Neural cell (in vitro differentiated cells): ENCODE results near the gene EXOC6B. TPM values are rescaled to one million over a fixed set of nuclear protein-coding genes. Genes with fewer than 3 reads are reported as not detected.

Experiments used
- H2AFZ ChIP-seq: fragments of 200-600, 300-800 bp; sonication (generic), shearing (Covaris generic); 2 replicates; pipeline ENCODE4 v1.6.0; 2014; ENCODE audit warnings: low read depth, mild to moderate bottlenecking, antibody characterized with exemption, low read length, moderate library complexity
- H3F3A ChIP-seq: fragments of 200-600 bp; shearing (Covaris generic); 2 replicates; pipeline ENCODE4 v1.6.1; 2016; ENCODE audit warnings: mild to moderate bottlenecking, moderate library complexity, mixed read lengths, antibody characterized with exemption, low read length; ENCODE audit not compliant: insufficient read depth, poor library complexity, severe bottlenecking
- H3K27ac ChIP-seq: fragments of 200-600, 300-800 bp; sonication (generic), shearing (Covaris generic); 2 replicates; pipeline ENCODE4 v1.5.1; 2014; ENCODE audit warnings: mild to moderate bottlenecking, low read length, moderate library complexity
- H3K27me3 ChIP-seq: fragments of 300-800, 200-600 bp; sonication (generic), shearing (Covaris generic); 2 replicates; pipeline ENCODE4 v1.6.0; 2014; ENCODE audit warnings: mild to moderate bottlenecking, low read depth, low read length, moderate library complexity; ENCODE audit not compliant: insufficient read depth
- H3K36me3 ChIP-seq: fragments of 300-800, 200-600 bp; sonication (generic), shearing (Covaris generic); 2 replicates; pipeline ENCODE4 v1.5.1; 2014; ENCODE audit warnings: mild to moderate bottlenecking, antibody characterized with exemption, low read length, moderate library complexity; ENCODE audit not compliant: insufficient read depth
- H3K4me2 ChIP-seq: fragments of 300-800, 200-600 bp; sonication (generic), shearing (Covaris generic); 2 replicates; pipeline ENCODE4 v1.6.0; 2014; ENCODE audit warnings: mild to moderate bottlenecking, low read length
- H3K4me3 ChIP-seq: fragments of 300-800, 200-600 bp; sonication (generic), shearing (Covaris generic); 2 replicates; pipeline ENCODE4 v1.5.1; 2014; ENCODE audit warnings: mild to moderate bottlenecking, low read length, moderate library complexity
- H3K79me2 ChIP-seq: fragments of 200-600 bp; shearing (Covaris generic); replicated peaks from 2 replicates; pipeline ENCODE4 v1.6.0; 2014; ENCODE audit warnings: mild to moderate bottlenecking, low read length, moderate library complexity; ENCODE audit not compliant: insufficient read depth
- H3K9ac ChIP-seq: fragments of 300-800, 200-600 bp; sonication (generic), shearing (Covaris generic); 2 replicates; pipeline ENCODE4 v1.6.1; 2016; ENCODE audit warnings: mild to moderate bottlenecking, low read length, mixed read lengths
- H3K9me2 ChIP-seq: fragments of 200-600 bp; shearing (Covaris generic); 2 replicates; pipeline ENCODE4 v1.6.1; 2016; ENCODE audit warnings: mild to moderate bottlenecking, low read length, mixed read lengths; ENCODE audit not compliant: insufficient read depth
- H3K9me3 ChIP-seq: fragments of 200-600, 300-800 bp; sonication (generic), shearing (Covaris generic); 2 replicates; pipeline ENCODE4 v1.6.1; 2016; ENCODE audit warnings: mild to moderate bottlenecking, mixed run types, low read length, moderate library complexity, mixed read lengths
- H4K20me1 ChIP-seq: fragments of 200-600 bp; shearing (Covaris generic); 2 replicates; pipeline ENCODE4 v1.6.1; 2016; ENCODE audit warnings: mild to moderate bottlenecking, mixed run types; ENCODE audit not compliant: insufficient read depth
- CTCF ChIP-seq: fragments of 450-650 bp; IDR thresholded peaks from 2 replicates; pipeline ENCODE4 v1.5.1; 2014; ENCODE audit warnings: antibody characterized with exemption, mild to moderate bottlenecking, moderate library complexity; ENCODE audit not compliant: poor library complexity, severe bottlenecking
- EP300 ChIP-seq: fragments of 450-650 bp; conservative IDR thresholded peaks from 2 replicates; pipeline ENCODE4 v1.6.1; 2014; ENCODE audit warnings: antibody characterized with exemption, mild to moderate bottlenecking, moderate library complexity; ENCODE audit not compliant: poor library complexity, severe bottlenecking
- EZH2 ChIP-seq: fragments of 200-600, 300-800 bp; shearing (Covaris generic), sonication (generic); IDR thresholded peaks from 2 replicates; pipeline ENCODE4 v1.6.1; 2014; ENCODE audit warnings: antibody characterized with exemption, low read length, borderline replicate concordance, mild to moderate bottlenecking; ENCODE audit not compliant: insufficient read depth, poor library complexity, severe bottlenecking
- MXI1 ChIP-seq: fragments of 450-650 bp; conservative IDR thresholded peaks from 2 replicates; pipeline ENCODE4 v1.6.1; 2014; ENCODE audit warnings: antibody characterized with exemption, mild to moderate bottlenecking; ENCODE audit not compliant: poor library complexity, severe bottlenecking
- POLR2AphosphoS5 ChIP-seq: IDR thresholded peaks from 2 replicates; pipeline ENCODE4 v1.6.1; 2012
- RAD21 ChIP-seq: fragments of 450-650 bp; conservative IDR thresholded peaks from 2 replicates; pipeline ENCODE4 v1.6.1; 2014; ENCODE audit warnings: antibody characterized with exemption, mild to moderate bottlenecking, moderate library complexity
- REST ChIP-seq: IDR thresholded peaks from 2 replicates; pipeline ENCODE4 v1.6.1; 2012; ENCODE audit warnings: borderline replicate concordance
- SMC3 ChIP-seq: fragments of 450-650 bp; conservative IDR thresholded peaks from 2 replicates; pipeline ENCODE4 v1.6.1; 2014; ENCODE audit warnings: antibody characterized with exemption, mild to moderate bottlenecking, moderate library complexity; ENCODE audit not compliant: poor library complexity
- TAF1 ChIP-seq: IDR thresholded peaks from 2 replicates; pipeline ENCODE4 v1.6.1; 2012; ENCODE audit warnings: low read depth
- polyA plus RNA-seq: library from polyadenylated mRNA; depleted of rRNA; stranded (reverse); fragments of >200 nt; gene quantifications from 2 replicates; pipeline ENCODE4 v1.2.3, GENCODE V29; 2014

Gene EXOC6B
- polyA plus RNA-seq, 1 donor from 2014 or later = 23.4 TPM

GRCh38 chr2:72718876-72719275 lies 107.0 kb downstream of the EXOC6B start:
- Histone ChIP-seq H3K4me3 (no peak overlapping the region), H3K9ac (no peak overlapping the region), H3K9me2 (no peaks in the 10 kb centered on the region), H3K9me3 (no peaks in the 10 kb centered on the region), H3K27me3 (no peaks in the 10 kb centered on the region), H2AFZ (no peak overlapping the region), H3F3A (no peaks in the 10 kb centered on the region), H3K79me2 (no peaks in the 10 kb centered on the region), H3K36me3 (peaks cover 9% of the 10 kb centered on the region), H3K4me2 (no peak overlapping the region), H3K27ac (no peak overlapping the region), H4K20me1 (no peaks in the 10 kb centered on the region)
- no peak for TF ChIP-seq TAF1
- TF ChIP-seq REST = no peak
- TF ChIP-seq MXI1 = no peak
- no peak for TF ChIP-seq EZH2
- TF ChIP-seq POLR2AphosphoS5 = no peak
- TF ChIP-seq SMC3 = no peak
- no peak for TF ChIP-seq RAD21
- no peak for TF ChIP-seq CTCF
- TF ChIP-seq EP300 = no peak

GRCh38 chr2:72716601-72717000 lies 109.2 kb downstream of the EXOC6B start:
- H3K4me3 ChIP-seq = no peak overlapping the region
- TF ChIP-seq CTCF (no peak), TAF1 (no peak)

More at GRCh38 chr2:72716601-72717000, 109.2 kb downstream of the EXOC6B start:
- no peaks in the 10 kb centered on the region for H3K79me2 ChIP-seq
- H3K9me3 ChIP-seq = no peaks in the 10 kb centered on the region
- H3K4me2 ChIP-seq = no peak overlapping the region
- H3F3A ChIP-seq = no peaks in the 10 kb centered on the region
- H4K20me1 ChIP-seq = no peaks in the 10 kb centered on the region
- no peak overlapping the region for H3K27ac ChIP-seq
- H3K27me3 ChIP-seq = no peaks in the 10 kb centered on the region
- H3K36me3 ChIP-seq = peaks cover 9% of the 10 kb centered on the region
- no peak overlapping the region for H3K9ac ChIP-seq
- no peak overlapping the region for H2AFZ ChIP-seq
- no peaks in the 10 kb centered on the region for H3K9me2 ChIP-seq
